GM18951 (cell line): ENCODE data around the gene ALPK3.

Experiments used
- POLR2A ChIP-seq: IDR thresholded peaks from 4 replicates; pipeline ENCODE4 v1.6.1; 2011; ENCODE audit warnings: mild to moderate bottlenecking; ENCODE audit not compliant: insufficient read length, insufficient read depth; ENCODE audit errors: extremely low read depth
- in situ Hi-C: fragments of 300-500 bp; cut with MboI; formaldehyde crosslinking; loops from one replicate; pipeline ENCODE4 v1.12.0; 2022; ENCODE audit warnings: low sequenced_read_pairs, mixed read lengths, inconsistent platforms; ENCODE audit not compliant: unreplicated experiment

The ALPK3 gene

DNA sequence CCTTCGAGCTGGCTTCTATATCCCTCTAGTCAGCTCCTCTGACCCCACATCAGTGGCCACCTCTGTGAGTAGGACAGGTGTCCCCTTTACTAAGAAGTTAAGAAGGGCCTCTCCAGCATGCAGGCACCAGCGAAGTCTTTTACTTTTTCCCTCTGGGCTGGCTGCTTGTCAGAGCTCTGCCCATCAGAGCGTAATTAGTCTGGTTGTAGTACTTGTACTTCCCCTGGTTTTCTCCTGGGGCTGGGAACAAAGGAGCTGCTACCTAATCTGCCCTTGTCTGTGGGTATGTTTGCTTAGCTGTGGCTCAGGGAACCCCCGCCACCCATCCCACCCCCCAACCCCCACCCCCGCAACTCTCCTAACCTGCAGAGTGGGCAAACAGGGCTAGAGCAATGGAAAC is 27.4 kb upstream of the ALPK3 start:
- no peak for TF ChIP-seq POLR2A
- in situ Hi-C loops: no loop called here

DNA sequence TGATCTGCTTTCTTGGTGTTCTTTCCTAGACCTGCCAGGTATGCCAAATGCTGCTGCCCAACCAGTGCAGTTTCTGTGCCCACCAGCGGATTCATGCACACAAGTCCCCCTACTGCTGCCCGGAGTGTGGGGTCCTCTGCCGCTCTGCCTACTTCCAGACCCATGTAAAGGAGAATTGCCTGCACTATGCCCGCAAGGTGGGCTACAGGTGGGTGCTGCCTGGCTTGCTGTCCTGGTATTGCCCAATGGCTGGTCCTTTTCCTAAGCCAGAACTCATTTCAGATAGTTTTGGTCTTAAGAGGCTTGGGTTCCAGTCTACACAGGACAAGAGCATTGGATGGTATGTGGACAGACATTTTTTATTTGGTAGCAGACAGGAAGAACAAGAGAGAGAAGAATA is 26.5 kb upstream of the ALPK3 start:
- in situ Hi-C loops: no loop called here
- TF ChIP-seq POLR2A: no peak

DNA sequence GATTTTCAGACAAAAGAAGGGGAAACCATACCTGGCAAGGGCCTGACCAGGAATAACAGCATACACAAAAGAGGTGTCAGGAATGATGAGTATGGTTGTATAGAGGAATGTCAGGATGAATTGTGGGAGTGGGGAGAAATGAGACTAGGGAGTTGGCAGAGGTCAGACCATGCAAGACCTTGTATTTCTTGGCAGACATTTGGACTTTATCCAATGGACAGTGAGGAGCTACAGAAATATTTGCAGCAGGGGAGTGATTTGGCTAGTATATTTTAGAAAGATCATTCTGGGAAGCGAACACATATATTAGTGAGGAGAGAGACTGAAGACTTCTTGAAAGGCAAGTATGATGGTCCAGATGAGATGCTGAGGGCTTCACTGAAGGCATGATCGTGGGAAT is 25.4 kb upstream of the ALPK3 start:
- no peak for TF ChIP-seq POLR2A
- in situ Hi-C loops: no loop called here

DNA sequence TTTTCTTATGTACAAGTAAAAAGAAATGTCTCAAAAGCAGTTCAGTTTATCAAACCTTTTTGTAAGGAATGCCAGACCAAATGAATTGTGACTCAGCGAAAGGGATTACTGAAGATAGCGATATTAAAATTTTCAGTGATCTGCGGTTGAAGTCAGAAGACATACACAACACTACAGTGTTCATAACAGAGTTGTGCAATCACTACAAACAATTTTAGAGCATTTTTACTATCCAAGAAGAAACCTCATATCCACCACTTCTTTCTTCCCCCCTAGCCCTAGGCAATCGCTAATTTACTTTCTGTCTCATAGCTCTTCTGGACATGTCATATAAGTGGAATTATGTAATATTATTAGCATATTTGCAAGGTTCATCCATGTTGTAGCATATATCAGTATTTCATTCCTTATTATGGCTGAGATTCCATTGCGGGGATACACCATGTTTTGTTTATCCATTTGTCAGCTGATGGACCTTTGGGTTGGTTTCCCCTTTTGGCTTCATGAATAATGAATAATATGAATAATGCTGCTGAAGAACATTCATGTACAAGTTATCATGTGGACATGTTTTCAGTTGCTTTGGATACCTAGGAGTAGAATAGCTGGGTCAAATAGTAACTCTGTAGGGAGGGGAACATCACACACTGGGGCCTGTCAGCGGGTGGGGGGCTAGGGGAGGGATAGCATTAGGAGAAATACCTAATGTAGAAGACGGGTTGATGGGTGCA is 23.6 kb upstream of the ALPK3 start:
- no peak for TF ChIP-seq POLR2A
- in situ Hi-C loops: no loop called here

DNA sequence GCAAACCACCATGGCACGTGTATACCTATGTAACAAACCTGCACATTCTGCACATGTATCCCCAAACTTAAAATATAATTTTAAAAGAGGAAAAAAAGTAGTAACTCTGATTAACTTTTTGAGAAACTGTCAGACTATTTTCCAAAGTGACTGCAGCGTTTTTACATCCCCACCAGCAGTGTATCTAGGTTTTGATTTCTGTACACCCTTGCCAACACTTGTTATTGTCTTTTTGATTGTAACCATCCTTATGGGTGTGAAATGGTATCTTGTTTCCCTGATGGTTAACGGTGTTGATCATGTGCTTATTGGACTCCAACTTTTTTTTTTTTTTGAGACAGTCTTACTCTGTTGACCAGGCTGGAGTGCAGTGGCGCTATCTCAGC is 23.0 kb upstream of the ALPK3 start:
- in situ Hi-C loops: no loop called here
- TF ChIP-seq POLR2A: no peak

DNA sequence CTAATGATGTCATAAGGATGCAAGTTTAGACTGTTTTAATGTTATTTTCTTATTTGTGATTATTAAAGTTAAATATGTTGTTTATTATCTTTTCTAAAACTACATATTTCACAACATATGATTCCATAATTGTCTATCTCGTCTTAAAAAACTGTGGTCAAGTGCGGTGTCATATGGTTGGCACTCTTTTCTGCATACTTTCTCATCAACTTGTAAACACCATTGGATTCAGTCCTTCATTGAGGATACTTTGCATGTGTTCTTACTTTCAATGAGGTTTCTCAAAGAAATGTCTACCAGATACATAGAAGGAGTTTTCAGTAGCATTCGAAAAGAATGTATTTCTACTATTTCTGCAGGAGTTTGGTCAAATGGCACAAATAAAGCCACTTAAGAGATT is 22.0 kb upstream of the ALPK3 start:
- TF ChIP-seq POLR2A: no peak
- in situ Hi-C loops: no loop called here

DNA sequence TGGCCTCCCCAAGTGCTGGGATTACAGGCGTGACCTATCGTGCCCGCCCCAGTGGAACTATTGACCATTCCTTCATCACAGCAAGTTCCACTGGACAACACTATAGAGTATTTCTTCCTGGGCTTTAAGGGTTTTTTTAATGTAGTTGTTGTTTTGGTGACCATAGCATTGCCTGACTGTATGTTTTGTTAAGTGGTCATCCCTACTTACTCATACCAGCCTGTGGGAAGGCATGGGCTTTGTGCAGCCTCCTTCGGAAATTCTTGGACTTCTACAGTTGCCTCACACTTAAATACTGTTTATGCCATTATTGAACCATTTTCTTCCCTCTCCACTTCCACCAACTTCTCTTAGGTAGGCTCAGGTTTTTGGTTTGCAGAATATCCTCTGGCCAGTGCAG is 19.9 kb upstream of the ALPK3 start:
- in situ Hi-C loops: no loop called here
- TF ChIP-seq POLR2A: no peak

DNA sequence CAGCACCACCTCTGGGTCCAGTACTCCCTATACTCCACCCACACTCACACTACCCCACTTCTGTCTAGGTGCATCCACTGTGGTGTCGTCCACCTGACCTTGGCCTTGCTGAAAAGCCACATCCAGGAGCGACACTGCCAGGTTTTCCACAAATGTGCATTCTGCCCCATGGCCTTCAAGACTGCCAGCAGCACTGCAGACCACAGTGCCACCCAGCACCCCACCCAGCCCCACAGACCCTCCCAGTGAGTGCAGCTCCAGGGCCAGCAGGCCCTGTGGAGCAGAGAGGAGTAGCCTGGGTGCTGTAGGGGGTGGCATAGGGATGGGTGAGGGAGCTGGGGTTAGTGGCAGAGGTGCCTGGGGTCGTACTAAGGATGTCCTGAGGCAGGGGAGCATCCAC is 19.4 kb upstream of the ALPK3 start:
- in situ Hi-C loops: no loop called here
- TF ChIP-seq POLR2A: no peak

DNA sequence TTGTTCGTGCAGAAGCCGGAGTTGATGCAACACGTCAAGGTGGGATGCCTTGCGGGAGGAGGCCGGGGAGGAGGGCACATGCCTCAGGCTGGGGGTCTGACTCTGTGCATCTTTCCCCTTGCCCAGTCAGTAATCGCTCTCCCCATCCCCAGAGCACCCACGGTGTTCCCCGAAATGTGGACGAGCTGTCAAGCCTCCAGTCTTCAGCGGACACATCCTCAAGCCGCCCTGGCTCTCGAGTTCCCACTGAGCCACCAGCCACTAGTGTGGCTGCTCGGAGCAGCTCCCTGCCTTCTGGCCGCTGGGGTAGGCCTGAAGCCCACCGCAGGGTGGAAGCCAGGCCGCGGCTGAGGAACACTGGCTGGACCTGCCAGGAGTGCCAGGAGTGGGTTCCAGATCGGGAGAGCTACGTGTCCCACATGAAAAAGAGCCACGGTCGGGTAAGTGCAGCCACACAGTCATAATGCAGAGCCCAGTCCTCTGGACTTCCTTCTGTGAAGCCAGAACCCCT is 18.7 kb upstream of the ALPK3 start:
- in situ Hi-C loops: no loop called here

DNA sequence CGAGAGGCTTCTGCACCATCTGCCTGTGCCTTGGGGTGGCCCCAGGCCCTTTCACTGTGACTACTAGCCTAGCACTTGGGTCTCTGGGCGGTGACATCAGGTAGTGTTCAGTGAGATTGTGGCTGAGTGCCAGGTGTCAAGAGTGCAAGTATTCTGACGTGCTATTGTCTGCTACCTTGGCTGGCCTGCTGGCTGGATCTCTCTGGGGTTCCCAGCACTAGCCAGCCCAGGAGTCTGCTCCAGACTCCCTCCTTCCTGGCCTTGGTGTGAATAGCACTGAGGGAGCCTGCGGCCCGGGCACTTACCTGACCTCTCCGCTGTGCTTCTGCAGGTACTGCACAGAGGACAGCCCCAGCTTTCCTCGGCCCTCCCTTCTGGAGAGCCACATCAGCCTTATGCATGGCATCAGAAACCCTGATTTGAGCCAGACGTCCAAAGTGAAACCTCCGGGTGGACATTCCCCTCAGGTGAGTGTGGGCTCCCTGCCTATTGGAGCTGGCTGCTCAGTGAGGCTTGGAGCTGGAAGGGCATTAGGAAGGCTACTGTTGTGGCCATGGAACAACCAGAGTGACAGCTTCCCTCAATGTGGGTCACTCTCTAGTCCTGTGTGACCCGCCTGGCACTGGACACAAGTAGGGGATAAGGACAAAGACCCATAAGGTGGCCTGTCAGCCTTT is 17.5 kb upstream of the ALPK3 start:
- TF ChIP-seq POLR2A: no peak
- in situ Hi-C loops: no loop called here

More for the DNA sequence above, 18.7 kb upstream of the ALPK3 start:
- no peak for TF ChIP-seq POLR2A

DNA sequence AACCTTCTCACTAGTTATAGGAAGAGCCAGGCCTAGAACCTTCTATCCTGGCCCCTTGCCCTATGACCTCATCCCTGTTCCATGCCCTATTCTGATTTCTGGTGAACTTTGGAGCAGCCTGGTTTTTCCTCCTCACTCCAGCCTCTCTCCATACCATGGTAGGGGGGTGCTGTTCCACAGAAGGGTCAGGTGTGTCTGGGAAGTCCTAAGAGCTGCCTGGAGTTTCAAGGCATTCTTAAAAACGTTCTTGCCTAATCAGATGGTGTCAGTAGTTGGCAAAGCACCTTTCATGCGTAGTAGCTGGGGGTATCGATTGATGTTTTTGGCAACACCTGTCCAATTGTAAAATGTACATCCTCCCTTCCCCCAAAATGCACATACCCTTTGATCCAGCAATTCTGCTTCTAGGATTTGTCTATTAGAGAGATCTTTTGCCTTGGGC is 16.8 kb upstream of the ALPK3 start:
- in situ Hi-C loops: no loop called here
- no peak for TF ChIP-seq POLR2A

DNA sequence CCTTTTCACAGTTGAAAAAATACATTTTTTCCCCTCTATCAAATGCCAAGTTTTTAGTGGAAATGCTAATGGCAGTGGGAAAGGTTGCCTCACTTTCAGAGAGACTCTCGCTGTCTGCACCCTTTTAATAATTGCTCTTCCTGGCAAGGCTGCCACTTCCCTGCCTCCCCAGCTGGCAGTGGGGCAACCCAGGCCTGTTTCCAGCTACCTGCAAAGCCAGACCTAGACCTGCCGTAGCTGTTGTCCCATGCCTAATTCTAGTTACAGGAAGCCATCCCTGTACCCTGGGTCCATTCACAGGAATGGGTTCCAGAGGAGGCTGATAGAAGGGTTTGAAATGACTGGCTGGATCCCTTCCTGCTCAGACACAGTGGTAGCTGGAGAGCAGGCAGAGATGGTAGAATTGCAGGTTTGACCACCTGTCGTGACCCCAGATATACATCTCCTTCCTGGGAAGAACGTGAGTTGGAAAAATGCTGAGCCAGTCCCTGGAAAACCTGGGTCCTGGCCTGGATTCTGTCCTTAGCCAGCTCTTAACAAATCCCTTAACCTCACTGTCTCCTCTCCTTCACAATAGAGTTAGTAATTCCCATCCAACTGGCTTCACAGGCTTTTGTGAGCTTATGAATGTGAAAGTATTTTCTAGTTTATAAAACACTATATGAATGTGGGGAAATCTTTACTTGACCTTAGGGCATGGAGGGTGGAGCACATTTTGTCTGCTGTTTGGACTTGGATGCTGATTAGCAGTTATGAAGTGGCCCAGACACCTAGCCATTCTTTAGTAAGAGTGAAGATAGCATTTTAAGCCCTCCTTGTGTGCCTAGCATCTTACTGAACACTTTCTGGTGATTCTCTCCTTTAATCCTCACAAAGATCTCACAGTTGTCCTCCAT is 12.9 kb upstream of the ALPK3 start:
- in situ Hi-C loops: no loop called here
- no peak for TF ChIP-seq POLR2A

DNA sequence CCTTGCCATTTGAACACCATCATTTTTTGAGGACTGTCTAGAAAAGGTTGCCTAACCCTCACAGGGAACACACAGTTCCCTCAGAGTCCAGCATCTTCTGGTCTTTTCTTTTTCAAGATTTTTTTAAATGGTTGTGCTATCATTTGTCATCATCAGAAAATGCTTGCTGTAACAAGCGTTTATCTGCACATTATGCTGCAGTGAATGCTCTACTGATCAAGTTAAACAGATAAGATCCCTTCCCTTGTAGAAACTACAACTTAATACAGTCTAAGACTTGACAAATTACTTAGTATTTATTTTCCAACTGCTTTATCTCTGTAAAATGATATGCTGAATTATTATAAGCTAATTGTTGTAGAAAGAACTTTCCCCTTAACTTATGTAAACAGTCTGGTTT is 11.9 kb upstream of the ALPK3 start:
- TF ChIP-seq POLR2A: no peak
- in situ Hi-C loops: no loop called here
